ENCODE data around the gene TP53BP2. TPM values are rescaled to one million over a fixed set of nuclear protein-coding genes. Genes with fewer than 3 reads are reported as not detected.

Gene TP53BP2
- total and polyA plus RNA-seq, 2 experiments from 2014 or later: 36.8 to 93.5 TPM

GRCh38 chr1:223833948-223834347 is 11.8 kb downstream of the TP53BP2 start:
- H3K9me3 ChIP-seq (ENCODE audit: low read depth): no peaks in the 10 kb centered on the region
- DNase-seq (ENCODE audit: low read depth in 1 of 2, low spot score in 1 of 2): no peak
- H3K27ac ChIP-seq: no peak overlapping the region
- no peak for TF ChIP-seq CTCF (IDR thresholded peaks at IDR 0.05; ENCODE audit: low read depth, low read length)
- H3K4me1 ChIP-seq (ENCODE audit: low read depth): peaks cover 70% of the 10 kb centered on the region
- H3K4me3 ChIP-seq: no peak overlapping the region
- H3K27me3 ChIP-seq: no peaks in the 10 kb centered on the region
- no peaks in the 10 kb centered on the region for H3K36me3 ChIP-seq

GRCh38 chr1:223832637-223832943 is 13.2 kb downstream of the TP53BP2 start:
- Histone ChIP-seq H3K4me1 (ENCODE audit: low read depth) (peaks cover 57% of the 10 kb centered on the region), H3K27ac (peak overlapping the region; percentile 67), H3K4me3 (no peak overlapping the region), H3K27me3 (no peaks in the 10 kb centered on the region), H3K36me3 (no peaks in the 10 kb centered on the region), H3K9me3 (ENCODE audit: low read depth) (no peaks in the 10 kb centered on the region)
- peak in 1 of 2 donors; percentile 36 for DNase-seq (ENCODE audit: low read depth in 1 of 2, low spot score in 1 of 2)
- no peak for TF ChIP-seq CTCF (IDR thresholded peaks at IDR 0.05; ENCODE audit: low read depth, low read length)

- Histone ChIP-seq H3K4me3 (no peak overlapping the region), H3K27me3 (no peaks in the 10 kb centered on the region), H3K27ac (peak overlapping the region; percentile 67), H3K9me3 (ENCODE audit: low read depth) (no peaks in the 10 kb centered on the region), H3K36me3 (no peaks in the 10 kb centered on the region), H3K4me1 (ENCODE audit: low read depth) (peaks cover 58% of the 10 kb centered on the region)
- TF ChIP-seq CTCF (IDR thresholded peaks at IDR 0.05; ENCODE audit: low read depth, low read length): peak; percentile 5
- peak in 1 of 2 donors; percentile 80 for DNase-seq (ENCODE audit: low read depth in 1 of 2, low spot score in 1 of 2)
These were observed 13.8 kb downstream of the TP53BP2 start for GRCh38 chr1:223831755-223832636.

GRCh38 chr1:223829678-223830077 is 16.1 kb downstream of the TP53BP2 start:
- Histone ChIP-seq H3K36me3 (no peaks in the 10 kb centered on the region), H3K27ac (no peak overlapping the region), H3K4me3 (no peak overlapping the region), H3K4me1 (ENCODE audit: low read depth) (peaks cover 45% of the 10 kb centered on the region), H3K9me3 (ENCODE audit: low read depth) (no peaks in the 10 kb centered on the region), H3K27me3 (no peaks in the 10 kb centered on the region)
- no peak for TF ChIP-seq CTCF (IDR thresholded peaks at IDR 0.05; ENCODE audit: low read depth, low read length)
- no peak for DNase-seq (ENCODE audit: low read depth in 1 of 2, low spot score in 1 of 2)

- Histone ChIP-seq H3K9me3 (ENCODE audit: low read depth) (no peaks in the 10 kb centered on the region), H3K27ac (no peak overlapping the region), H3K4me1 (ENCODE audit: low read depth) (peaks cover 45% of the 10 kb centered on the region), H3K36me3 (no peaks in the 10 kb centered on the region), H3K27me3 (no peaks in the 10 kb centered on the region), H3K4me3 (no peak overlapping the region)
- no peak for DNase-seq (ENCODE audit: low read depth in 1 of 2, low spot score in 1 of 2)
- no peak for TF ChIP-seq CTCF (IDR thresholded peaks at IDR 0.05; ENCODE audit: low read depth, low read length)
These were observed 17.4 kb downstream of the TP53BP2 start for GRCh38 chr1:223828162-223828848.

Data from cardiac muscle cell (in vitro differentiated cells and primary cell).